Mammary epithelial cell (primary cell): ENCODE measurements around the gene ZBTB16.

ENCODE experiments used
- EZH2 ChIP-seq: IDR thresholded peaks from 2 replicates; pipeline ENCODE4 v1.6.1; 2012; ENCODE audit warnings: low read length, inconsistent platforms, borderline replicate concordance
- TF ChIP-seq, protein P1 (sequence below), 2 donors: IDR thresholded peaks in 1 of 2; conservative IDR thresholded peaks in 1 of 2; 2 replicates each; pipeline ENCODE4 v1.5.1; 2011 to 2012; ENCODE audit warnings: inconsistent platforms in 2 of 2, low read length in 2 of 2, mild to moderate bottlenecking in 2 of 2, control low read depth in 1 of 2, low read depth in 1 of 2; ENCODE audit not compliant: insufficient read depth in 1 of 2; ENCODE audit errors: extremely low read depth in 1 of 2

DNA sequence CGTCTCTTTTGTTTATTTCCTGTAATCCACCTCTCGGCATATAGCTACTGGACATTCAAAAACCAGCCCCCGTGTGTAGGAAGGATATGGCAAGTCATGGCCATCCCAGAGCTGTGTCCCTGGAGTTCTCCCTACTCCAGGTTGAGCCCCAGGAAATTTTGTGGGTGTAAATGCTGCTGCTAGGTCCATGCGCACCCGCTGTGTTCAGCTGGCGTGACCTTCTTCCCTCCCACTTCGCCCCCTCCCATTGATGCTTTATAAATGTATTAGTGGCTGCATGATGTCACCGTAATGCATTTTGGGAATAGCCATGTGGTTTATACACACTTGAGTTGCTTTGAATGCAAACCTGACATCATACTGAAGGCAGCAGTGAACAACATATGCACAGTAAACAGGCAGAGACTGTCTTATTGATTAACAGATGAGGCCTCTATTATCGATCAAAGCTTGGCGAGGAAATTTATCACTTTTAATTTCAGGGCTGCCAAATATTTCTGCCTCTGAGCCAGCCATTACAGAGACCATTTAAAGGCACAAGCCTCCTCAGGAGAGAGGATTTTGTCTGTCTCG is 123.0 kb downstream of the ZBTB16 start:
- TF ChIP-seq, protein P1, sequence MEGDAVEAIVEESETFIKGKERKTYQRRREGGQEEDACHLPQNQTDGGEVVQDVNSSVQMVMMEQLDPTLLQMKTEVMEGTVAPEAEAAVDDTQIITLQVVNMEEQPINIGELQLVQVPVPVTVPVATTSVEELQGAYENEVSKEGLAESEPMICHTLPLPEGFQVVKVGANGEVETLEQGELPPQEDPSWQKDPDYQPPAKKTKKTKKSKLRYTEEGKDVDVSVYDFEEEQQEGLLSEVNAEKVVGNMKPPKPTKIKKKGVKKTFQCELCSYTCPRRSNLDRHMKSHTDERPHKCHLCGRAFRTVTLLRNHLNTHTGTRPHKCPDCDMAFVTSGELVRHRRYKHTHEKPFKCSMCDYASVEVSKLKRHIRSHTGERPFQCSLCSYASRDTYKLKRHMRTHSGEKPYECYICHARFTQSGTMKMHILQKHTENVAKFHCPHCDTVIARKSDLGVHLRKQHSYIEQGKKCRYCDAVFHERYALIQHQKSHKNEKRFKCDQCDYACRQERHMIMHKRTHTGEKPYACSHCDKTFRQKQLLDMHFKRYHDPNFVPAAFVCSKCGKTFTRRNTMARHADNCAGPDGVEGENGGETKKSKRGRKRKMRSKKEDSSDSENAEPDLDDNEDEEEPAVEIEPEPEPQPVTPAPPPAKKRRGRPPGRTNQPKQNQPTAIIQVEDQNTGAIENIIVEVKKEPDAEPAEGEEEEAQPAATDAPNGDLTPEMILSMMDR (conservative IDR thresholded peaks at IDR 0.05 in 1 of 2, IDR thresholded peaks at IDR 0.05 in 1 of 2; ENCODE audit: extremely low read depth in 1 of 2, insufficient read depth in 1 of 2, low read depth in 1 of 2, low read length in 2 of 2), result no peak
- TF ChIP-seq EZH2, result no peak
